Renal cortical epithelial cell (primary cell): ENCODE data around the gene CTNNA1. TPM values are rescaled to one million over a fixed set of nuclear protein-coding genes. Genes with fewer than 3 reads are reported as not detected.

Experiments
- DNase-seq: peaks from one replicate; pipeline ENCODE4 v3.0.0-alpha.2; 2011; ENCODE audit warnings: low read depth
- total RNA-seq: library from RNA; depleted of rRNA; stranded (reverse); fragments of >200 nt; gene quantifications from 2 replicates; pipeline ENCODE4 v1.2.3, GENCODE V29; 2014

The CTNNA1 gene
- total RNA-seq, 1 donor from 2014 or later: 624 TPM

DNA sequence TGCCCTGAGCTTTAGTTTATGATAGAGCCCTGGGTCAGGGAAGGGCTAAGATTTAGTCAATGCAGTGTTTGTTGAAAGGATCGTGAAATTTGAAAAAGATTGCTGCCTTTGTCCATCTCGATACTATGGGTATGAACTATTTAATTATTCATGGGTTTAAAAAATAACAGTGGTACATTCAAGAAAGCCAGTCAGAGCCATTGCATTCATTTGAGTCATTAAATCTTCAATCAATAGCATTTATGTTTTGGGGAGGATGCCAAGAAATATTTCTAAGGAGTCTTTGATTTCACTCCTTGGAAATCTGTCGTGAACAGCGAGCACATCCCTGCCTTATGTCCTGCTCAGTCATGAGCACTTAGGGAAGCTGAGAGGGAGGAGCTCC, 176.3 kb downstream of the CTNNA1 start:
- DNase-seq: no peak

DNA sequence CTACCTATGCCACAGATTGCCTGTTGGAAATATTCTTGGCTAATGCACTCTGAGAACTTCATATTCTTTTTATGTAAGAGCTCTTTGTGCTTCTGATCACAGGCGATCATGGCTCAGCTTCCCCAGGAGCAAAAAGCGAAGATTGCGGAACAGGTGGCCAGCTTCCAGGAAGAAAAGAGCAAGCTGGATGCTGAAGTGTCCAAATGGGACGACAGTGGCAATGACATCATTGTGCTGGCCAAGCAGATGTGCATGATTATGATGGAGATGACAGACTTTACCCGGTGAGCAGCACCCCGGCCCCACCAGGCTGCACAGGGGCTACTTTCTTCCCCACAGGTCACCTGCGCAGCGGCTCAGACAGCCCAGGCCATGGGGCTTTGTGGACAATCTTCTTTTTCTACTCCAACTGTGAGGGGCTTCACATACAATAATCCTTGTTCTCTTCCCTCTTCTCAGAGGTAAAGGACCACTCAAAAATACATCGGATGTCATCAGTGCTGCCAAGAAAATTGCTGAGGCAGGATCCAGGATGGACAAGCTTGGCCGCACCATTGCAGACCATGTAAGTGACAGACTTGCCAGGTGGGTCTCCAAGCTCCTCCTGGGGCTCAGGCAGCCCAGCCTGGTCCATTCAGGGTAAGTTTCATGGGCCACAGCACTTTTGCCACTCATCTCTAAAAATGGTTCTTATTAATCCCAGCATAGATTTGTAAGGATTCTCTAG, 177.3 kb downstream of the CTNNA1 start:
- no peak for DNase-seq

DNA sequence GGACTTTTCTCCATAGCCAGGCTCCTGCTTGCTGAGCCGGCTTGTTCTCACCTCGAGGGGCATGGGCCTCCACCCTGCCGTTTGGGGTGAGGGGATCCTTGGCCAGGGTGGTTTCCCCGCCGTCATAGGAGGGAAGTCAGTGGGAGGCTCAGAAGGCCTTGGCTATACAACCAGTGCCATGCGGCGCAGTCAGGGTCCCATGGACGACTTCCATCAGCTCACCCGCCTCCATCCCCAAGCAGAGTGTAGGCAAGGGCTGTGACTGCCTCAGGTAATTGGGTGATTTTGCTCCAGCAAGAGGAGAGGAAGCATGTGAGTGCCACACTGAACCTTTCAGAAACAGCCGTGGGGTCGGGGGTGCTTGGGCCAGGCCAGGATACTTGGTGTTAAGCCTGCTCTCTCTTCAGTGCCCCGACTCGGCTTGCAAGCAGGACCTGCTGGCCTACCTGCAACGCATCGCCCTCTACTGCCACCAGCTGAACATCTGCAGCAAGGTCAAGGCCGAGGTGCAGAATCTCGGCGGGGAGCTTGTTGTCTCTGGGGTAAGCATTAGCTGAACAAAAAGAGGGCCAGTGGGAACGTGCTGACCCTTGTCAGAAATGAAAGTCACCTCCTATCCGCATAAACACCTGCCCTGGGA, 179.1 kb downstream of the CTNNA1 start:
- DNase-seq: no peak

DNA sequence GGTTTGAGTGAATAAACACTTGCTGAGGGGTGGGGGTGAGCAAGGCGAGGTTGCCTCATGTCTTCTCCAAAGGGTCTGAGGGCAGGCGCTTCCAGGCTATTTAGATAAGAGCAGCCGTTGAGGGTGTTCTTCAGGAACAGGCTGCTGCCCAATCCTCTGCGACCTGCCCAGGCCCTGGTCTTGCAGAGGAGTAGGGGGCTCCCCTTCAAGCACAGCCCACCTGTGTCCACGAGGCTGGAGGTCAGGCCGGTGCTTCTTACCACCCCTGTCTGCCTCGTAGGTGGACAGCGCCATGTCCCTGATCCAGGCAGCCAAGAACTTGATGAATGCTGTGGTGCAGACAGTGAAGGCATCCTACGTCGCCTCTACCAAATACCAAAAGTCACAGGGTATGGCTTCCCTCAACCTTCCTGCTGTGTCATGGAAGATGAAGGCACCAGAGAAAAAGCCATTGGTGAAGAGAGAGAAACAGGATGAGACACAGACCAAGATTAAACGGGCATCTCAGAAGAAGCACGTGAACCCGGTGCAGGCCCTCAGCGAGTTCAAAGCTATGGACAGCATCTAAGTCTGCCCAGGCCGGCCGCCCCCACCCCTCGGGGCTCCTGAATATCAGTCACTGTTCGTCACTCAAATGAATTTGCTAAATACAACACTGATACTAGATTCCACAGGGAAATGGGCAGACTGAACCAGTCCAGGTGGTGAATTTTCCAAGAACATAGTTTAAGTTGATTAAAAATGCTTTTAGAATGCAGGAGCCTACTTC, 180.5 kb downstream of the CTNNA1 start:
- DNase-seq: no peak

DNA sequence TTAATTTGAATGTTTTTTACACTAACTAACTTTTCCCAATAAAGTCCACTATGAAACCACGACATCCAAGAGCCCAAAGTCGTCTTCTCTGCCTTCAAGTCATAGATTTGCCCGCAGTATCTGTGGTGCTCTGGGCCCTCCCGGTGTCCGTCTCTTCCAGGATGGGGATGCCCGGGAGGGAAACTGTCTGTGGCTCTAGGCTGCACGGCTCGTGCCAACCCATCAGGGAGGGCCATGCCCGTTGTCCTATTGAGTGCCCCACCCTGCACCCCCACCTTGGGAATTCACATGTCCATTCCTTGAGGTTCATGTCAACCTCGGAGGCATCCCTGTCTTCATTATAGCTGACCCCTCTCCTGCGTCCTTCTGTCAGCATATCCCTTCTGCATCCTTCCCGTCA, 181.7 kb downstream of the CTNNA1 start:
- DNase-seq: no peak

DNA sequence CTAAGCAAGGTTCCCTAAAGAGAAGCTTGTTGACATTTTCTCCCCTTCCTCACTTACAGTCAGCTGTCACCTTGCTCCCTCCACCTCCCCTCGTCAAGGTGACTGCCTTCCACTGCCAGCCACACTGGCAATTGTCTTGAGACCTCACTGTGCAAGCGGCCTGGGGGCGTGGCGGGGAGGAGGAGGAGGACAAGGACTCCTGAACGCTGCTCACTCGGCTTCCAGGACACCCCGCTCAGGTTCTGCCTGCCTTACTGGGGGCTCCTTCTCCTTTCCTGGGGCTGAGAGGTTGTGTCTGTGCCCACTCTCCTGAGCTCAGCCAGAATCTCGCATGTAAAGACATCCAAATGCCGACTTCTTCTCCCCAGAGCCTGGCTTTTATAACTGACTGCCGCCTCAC, 182.2 kb downstream of the CTNNA1 start:
- DNase-seq: no peak

DNA sequence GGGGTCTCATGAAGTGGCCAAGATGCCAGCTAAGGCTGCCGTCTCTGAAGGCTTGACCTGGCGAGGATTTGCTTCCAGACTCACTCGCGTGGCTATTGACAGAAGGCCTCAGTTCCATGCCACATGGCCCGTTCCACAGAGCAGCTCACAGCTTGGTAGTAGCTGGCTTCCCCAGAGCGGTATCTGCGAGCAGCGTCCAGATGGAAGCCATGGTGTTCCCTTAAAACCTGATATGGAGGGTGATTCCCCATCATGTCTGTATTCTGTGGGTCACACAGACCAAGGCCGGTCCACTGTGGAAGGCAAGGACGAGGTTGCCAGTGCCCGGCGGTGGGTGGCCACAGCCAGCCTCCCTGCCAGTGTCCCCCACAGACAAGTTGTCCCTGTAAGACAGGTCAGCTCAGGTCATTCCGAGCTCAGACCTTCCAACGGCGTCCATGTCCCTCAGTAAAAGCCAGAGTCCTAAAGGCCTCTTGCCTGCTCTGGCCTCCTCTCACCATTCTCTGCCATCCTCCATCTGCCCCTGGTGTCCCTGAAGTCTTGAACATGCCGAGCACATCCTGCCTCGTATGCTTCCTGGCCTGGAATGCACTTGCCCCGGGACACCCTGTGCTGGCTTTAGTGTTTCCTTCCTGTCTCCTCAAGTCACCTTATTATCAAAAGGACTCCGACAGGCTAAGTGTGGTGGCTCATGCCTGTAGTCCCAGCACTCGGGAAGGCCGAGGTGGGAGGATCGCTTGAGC, 183.2 kb downstream of the CTNNA1 start:
- no peak for DNase-seq

DNA sequence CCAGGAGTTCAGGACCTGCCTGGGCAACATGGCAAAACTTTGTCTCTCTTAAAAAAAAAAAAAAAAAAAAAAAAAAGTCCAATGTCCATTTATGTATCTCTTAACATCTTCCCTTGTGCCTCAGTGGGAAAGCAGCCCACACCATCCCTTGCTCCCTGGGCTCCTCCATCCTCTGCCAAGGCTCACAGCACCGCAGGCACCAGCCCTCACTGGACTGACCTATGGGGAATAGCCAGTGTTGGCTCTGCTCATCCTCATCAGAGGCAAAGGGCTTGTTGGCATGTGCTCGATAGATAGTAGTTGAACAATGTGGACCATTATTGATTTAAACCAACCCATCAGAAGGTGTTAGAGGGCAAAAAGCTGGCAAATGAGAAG, 183.7 kb downstream of the CTNNA1 start:
- DNase-seq: no peak

DNA sequence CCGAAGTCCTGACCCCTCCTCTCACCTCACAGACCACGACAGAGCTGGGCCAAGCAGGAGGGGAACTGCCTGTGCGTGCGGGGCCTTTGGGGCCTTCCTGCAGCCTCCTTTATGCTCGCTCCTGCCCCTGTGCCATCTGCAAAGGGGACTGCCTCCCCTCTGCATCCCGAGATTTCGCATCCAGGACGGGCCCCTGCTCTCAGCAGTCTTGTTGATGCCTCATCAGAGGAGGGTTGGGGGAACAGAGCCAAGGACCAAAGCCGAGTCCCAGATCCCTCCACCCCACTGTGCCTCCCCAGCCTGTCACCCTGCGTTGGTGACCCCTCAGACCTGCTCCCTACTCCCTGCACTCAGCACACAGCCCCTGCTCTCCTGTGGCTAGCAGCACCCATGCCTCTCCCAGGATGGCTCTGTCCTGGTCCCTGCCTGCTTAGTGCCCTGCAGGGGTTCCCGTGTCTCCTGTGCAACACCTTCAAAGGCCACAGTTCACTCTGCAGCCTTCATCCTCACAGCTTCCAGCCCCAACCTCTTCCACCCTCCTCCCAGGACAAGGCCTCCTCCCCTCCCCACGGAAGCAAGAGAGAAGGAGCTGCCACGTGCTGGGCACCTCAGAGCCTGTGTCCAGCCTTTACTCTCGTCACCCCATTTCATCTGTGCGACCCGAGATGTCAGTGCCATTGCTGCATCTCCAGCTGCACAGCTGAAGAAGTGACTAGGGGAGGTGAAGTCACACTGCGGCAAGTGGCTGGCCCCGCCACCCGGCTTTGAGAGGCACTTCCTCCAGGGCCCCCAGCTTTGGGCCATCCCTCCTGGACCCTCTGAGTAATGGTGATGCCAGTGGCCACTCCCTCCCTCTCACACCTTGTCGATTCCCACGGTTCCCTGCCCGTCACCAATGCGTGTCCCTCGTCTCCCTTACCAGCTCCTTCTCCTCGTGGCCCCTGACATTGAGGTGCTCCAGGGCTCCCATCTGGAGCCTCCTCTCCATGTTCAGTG, 184.5 kb downstream of the CTNNA1 start:
- no peak for DNase-seq

DNA sequence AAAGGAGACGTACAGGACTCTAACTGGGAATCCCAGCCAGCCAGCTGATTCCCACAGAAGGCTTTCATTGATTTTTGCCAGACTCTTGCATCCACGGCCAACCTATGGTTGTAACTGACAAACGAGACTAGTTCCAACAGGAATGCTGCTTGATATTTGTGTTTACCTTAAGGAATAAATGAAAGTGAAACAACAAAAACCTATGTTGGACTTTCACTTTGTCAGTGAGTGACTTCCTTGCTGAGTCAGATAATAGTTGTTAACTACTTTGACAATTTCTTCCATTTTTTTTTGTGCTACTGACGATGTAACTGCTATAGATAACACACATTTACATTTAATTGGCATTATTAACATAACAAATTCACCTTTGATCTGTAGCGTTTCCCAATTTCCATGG, 185.3 kb downstream of the CTNNA1 start:
- no peak for DNase-seq

DNA sequence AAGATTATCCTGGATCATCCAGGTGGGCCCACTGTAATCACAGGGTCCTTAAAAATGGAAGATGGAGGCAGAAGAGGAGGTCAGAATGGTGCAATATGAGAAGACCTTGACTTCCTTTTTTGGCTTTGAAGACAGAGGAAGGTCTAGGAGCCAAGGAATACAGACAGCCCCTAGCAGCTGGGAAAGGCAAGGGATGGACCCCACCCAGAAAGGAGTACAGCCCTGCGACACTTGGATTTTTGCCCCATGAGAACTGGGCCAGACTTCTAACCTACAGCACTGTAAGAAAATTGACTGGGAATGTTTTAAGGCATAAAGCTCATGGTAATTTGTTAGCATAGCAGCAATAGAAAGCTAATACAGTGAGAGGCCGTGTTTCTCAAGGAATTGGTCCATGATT, 188.8 kb downstream of the CTNNA1 start:
- DNase-seq: no peak

DNA sequence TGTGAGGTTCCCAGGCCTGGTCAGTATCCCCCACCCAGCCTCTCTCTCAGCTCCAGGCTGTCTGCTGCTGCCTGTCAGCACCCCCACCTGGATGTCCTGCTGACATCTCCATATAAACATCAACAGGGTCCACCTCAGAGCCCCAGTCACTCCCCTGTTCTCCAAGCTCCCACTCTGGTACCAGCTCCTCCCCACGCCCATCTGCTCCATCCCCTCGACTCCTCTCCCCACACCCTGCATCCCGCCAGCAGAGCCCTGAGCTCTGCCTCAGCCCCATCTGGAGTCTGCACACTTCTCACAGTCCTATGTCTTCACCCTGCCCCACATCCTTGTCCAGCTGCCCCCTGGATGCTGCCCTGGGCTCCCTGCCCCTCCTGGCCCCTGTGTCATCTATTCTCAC, 189.6 kb downstream of the CTNNA1 start:
- DNase-seq: no peak

DNA sequence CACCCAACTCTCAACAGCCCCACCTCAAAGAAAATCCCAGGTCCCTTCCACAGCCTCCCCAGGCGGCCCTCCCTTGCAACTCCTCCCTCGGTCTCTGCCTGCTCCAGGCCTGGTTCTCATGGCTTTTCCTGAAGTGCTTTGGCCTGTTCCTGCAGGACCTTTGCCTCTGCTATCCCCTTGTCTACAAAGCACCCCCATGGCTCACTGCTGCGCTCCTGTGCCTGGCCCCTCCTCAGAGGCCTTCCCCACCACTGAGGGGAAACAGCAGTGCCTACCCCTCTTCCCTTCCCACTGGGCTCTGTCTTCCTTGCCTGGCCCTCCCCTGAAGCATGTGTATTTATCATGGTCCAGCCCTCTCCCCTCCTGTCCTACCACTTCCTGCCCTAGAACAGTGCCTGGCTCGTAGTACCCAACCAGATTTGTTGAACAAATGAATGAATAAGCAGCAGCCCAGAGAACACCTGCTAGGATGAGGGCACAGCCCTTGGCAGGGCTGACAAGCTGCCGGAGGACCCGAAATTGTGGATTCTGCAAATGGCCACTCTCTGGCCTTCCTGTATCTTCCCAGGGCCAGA, 190.5 kb downstream of the CTNNA1 start:
- DNase-seq: no peak

DNA sequence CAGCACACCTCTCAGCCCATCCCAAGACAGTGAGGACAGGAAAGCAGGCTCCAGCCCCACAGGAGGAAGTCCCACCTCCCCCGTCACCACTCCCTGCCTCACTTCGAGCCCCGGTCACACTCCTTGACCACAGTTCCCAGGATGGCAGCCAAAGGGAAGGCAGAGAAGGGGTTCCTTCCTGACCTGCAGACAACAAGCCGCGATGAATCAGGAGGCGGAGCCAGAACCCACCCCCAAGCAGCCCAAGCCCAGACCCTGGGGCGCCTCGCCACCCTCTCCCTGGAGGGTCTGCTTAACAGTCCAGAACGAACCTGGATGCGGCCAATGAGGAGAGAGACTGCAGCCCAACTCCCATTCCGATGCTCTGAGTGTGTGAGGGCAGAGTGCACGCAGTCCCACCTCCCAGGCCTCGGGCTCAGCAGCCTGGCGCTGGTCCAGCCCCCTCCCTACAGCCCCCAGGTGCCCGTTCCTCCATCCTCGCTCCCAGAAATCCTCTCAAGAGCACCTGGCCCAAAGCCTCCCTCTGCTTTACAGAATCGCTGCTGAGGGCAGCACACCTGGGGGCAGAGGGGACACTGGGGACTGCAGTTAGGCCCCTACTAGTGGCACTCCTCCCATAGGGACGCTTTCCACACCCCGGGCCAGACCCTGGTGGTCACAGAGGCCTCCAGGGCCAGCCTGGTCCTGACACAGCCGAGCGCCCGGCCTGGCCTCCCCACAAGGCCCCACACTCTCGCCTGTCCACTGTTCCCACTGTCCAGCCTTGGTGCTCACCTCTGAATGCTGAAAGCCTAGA, 191.5 kb downstream of the CTNNA1 start:
- DNase-seq: peak; percentile 98

DNA sequence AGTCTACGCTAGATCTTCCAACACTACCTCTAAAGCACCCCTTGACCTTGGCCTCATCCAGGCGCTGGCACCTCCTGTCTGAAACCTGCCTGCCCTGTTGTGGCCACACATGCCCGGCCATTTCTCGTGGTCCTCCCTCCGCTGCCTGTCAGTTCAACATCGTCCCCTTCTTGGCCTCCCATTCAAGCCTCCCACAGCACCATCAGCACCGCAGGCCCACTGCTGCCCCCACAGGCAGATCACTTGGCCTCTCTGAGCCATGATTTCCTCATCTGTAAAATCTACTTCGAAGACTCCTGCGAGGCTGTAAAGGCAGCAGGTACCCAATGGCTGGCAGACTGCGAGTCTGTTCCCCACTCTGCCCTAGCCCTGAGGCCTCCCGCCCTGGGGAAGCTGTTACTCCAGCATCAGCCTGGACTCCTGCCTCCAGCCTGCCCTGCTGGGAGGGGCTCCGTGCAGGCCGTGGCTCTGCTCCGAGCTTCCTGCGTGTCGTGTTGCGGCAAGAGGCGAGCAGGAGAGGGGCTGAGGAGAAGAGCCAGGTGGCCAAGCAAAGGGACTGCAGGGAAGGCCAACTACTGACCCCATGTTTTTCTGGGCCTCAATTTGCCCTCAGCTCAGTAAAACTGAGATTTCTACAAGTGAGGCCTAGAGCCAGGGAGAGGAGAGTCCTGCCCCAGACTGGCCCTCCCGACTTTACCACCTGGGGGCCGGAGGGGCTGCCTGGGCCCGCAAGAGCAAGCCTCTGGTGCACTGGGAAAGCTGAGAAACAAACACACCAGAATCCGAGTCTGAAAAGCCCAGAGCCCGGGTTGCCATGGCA, 192.4 kb downstream of the CTNNA1 start:
- DNase-seq: no peak

DNA sequence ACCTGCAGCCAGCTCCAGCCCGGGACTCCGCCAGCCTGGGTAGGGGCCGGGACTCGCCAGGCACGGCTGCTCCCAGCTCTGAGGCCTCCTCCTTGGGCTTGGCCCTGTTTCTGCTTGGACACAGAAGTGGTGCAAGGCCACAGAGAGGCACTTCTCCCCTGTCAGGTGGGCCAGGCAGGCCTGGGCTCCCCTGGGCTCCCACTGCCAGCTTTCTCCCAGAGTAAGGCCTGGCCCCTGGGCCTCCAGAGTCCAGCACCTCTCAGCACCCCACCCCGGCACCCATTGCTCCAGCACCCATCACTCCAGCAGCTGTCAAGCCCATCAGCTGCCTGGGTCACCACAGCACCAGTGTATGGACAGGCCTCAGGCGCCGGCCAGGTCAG, 193.0 kb downstream of the CTNNA1 start:
- no peak for DNase-seq

DNA sequence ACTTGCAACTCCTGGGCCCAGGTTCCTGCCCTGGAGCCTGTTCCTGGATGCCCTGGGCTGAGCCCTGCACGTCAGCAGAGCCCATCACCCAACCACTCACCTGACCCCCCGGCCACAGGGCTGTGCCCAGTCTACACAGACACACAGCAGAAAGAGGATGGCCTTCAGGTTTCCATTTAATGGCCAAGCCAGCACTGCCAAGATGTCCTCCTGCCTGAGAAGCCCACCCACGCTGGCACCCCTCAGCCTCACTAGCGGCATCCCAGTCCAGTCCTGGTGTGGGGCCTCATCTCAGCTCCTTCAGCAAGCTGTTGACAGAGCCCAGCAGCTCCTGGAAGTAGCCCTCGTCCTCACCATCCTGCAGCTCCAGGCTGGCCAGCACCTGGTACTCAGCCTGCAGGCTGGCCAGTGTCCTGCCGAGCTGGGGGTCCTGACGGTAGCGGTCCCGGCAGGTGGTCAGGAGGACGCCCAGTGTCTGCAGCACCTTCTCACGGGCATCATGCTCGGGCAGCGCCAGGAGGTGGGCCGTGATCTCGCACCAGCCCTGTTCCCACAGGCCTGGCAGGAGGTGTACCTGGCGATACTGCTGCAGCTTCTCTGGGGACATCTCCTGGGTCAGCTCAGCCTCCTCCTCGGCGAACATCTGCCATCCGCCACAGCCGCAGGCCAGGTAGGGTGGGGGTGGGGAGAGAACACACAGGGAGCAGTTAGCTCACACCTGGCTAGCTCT, 193.8 kb downstream of the CTNNA1 start:
- DNase-seq: no peak

DNA sequence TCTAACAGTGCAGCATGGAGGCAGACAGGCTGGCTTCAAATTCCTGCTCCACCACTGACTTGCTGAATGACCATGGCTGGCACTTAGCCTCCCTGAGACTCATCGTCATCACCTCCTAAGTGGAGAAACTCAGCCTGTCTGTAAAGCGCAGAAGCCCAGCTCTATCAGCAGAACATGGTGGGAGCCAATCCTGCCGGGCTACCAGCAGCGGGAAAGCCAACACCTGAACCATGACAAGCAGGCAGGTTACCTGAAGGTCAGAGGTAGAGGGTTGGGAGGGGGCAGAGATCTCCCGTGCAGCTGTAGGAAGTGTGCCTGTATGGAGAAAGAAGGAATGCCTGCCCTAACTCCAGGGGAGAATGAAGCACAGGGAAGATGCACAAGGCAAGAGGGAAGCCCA, 194.6 kb downstream of the CTNNA1 start:
- DNase-seq: no peak
